Raji (cell line): Measurements from ENCODE around the gene SHPK.

Experiments
- POLR2A ChIP-seq: IDR thresholded peaks from 2 replicates; pipeline ENCODE4 v1.6.1; 2011; ENCODE audit warnings: low read depth, low read length, control low read depth; ENCODE audit not compliant: insufficient read depth

The SHPK gene

GRCh38 chr17:3585826-3586225, 50.2 kb downstream of the SHPK start:
- no peak for TF ChIP-seq POLR2A

DNA sequence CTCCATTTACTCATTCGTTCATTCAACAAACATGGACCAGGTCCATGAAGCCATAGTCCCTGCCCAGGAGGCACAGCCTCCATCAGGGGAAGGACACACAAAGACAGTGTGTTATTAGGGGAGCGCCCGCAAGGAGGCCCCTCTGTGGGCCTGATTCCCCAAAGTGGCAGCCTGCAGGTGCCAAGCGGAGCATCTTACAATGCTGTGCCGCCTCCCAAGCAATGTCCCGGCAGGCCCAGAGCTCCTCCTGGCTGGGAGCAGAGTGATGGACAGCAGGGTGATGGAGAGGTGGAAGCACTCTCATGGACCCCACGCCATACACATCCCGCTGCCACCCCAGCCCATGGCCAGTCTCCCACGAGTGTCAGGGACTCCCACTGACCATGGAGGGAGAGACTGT, 52.6 kb downstream of the SHPK start:
- TF ChIP-seq POLR2A = no peak

- no peak for TF ChIP-seq POLR2A
These were observed 53.1 kb downstream of the SHPK start for GRCh38 chr17:3582915-3583314.

GRCh38 chr17:3576970-3577369, 59.1 kb downstream of the SHPK start:
- TF ChIP-seq POLR2A = no peak

DNA sequence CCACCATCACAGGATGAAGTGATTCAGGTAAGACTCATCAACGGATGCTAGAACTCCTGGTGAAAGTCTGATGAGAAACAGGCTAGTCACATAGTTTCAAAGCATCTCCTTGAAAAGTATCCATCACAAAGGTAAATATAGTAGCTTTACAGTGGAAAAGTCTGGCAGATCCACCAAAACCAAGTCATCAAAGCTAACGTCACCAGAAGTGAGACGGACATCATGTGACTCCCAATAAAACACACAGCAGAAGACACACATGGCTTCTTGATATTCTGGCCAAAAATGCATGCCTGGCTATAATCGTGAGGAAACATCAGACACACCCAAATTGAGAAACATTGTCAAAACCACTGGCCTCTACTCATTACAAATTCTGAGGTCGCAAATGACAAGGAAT, 60.5 kb downstream of the SHPK start:
- no peak for TF ChIP-seq POLR2A

DNA sequence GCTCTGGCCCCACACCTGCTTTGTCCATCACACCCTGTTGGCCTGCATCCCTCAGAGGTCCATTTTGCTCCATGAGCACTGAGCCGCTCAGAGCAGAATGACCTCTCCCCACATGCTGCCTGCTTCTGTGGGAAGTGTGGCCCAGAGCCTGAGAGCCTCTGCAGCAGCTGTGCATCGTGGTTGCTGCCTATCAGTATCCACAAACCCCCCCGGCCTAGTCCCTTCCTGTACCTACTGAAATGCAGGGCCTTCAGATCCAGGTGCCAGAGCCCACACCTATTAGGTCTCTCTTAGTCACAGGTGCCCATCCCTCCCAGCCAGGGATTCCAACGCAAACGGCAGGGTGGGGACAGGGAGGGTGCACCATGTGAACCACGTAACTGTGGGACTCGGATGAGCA, 61.8 kb downstream of the SHPK start:
- TF ChIP-seq POLR2A = no peak

GRCh38 chr17:3573246-3574100, 62.6 kb downstream of the SHPK start:
- TF ChIP-seq POLR2A = no peak

DNA sequence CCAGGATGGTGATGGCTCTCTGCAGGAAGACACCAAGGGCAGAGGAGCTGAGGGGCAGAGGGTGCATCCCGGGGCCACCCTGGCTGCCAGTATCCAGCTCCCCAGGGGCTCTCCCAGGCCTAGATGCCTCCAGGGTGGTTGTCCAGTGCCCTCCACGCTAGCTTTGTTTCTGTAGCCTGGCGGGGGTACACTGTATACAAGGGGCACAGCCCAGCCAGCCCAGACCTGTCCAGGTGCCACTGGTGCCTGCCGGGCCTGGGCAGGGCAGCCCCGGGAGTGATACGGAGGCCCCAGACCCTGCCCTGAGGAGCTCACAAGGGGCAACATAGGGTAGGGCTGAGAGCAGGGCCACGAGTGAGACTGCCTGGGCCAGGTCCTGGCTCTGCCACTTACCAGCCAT, 63.8 kb downstream of the SHPK start:
- no peak for TF ChIP-seq POLR2A

DNA sequence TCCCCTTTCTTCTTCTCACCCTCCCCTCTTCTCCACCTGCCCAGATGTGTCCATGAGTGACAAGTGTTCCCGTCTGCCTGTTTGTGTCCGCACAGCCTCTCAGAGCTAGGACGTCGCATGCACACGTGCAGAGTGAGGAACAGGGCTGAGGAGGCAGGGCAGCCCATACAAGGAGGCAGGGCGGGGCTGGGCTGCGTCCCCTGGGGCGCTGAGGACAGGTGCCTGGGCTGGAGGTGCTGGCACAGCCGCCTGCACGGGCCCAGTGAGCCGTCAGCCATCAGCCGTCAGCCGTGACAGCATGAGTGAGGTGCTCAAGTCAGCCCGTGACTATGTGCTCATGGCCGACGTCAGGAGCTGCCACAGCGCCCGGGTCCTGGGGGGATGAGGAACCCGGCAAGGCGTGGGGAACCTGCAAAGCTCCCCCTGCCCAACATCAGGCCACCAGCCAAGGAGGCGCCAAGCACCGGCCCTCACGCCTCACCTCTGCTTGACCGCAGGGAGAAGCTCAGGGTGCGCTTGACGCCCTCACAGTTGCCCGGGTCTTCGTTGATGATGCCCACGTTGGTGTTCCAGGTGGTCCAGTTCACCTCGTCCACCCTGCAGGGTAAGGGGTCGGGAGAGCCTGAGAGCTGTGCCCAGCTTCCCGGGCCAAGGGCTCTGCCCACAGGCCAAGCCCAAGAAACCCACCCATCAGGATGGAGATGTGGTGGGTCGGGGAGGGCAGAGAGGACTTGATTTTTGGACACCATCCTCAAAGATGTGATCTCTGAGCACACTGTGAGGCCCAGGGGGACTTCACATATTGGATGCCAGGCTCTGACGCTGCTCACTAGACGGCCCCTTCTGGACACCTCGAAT, 64.8 kb downstream of the SHPK start:
- no peak for TF ChIP-seq POLR2A

DNA sequence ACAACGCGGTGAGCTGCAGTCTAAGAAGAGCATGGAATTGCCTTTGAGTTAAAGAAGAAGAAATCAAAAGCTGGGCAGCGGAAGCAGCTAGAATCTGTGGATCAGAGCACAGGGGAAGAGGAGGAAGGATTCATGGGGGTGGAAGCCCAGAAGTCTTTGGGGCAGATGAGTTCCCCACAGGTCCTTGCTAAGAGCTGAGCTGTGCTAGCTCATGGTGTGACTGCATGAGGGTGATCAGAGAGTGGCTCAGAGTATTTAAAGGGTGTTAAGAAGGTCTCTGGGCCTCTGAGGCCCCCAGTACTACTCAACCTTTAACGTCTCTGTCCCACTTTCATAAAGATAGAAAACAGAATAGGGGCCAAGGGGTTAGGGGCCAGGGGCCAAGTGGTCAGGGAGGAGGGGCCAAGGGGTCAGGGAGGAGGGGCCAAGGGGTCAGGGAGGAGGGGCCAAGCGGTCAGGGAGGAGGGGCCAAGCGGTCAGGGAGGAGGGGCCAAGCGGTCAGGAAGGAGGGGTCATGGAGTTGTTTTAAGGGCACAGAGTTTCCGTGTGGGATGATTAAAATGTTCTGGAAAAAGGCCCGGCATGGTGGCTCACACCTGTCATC, 66.4 kb downstream of the SHPK start:
- no peak for TF ChIP-seq POLR2A

DNA sequence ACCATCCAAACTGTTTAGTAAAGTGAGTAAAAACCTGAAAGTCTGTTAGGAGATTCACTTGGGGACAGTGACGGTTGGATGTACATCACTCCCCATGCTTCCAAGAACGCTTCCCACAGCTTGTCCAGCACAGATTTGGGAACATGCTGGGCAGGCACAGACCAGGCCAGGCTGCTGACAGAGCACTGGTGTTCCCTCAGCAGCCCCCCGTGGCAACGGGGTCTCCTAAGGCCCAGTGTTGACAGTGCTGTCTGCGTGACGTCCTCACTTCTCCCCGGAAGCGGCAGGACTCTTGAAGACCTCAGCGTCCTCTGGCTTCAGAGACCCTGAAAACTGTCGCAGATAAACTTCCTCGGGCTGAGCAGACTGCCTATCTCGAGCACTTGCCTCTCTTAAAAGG, 69.5 kb downstream of the SHPK start:
- TF ChIP-seq POLR2A = no peak

DNA sequence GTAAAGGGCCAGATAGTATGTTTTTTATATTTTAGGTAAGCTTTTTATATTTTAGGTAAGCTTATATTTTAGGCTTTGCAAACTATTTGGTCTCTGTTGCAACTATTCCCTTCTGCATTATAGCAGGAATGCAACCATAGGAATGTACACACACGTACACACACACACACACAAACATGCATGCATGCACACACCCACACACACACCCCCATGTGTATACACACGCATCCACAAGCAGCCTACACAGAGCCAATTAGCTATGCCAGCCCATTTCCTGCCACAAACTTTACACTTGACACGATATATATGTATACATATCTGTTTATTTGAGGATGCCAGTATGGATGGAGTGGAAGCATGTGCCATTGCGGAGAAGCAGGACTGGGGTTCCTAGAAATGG, 70.9 kb downstream of the SHPK start:
- TF ChIP-seq POLR2A = no peak

GRCh38 chr17:3559270-3559645, 76.8 kb downstream of the SHPK start:
- no peak for TF ChIP-seq POLR2A

DNA sequence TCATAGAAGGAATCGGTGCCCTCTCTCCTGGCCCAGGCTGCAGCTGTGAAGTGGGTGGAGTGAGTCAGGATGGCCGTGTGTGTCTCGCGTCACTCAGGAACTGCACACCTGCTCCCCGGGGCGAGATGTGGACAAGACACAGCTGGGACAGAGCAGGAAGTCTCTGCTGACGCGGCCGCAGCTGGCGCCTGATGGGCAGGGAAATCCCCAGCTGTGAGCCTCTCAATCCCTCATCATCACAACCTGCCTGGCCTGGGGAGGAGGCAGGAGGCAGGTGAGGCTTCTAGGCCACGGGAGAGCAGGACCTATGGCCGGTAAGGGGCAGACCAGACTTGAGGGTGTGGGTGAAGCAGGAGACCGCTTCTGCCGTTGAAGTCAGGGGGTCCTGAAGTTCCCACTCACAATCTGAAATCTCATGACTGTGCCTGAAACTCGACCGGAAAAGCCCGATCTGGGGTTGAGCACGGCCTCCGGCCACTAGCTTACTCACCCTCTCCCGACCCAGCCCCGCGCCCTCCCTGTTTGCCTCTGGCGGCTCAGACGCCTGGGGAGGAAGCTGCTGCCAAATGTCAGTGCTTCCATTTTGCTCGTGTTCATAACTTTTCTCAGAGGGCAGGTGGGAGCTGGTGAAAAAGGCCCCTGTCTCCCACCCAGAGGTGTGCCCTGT, 77.3 kb downstream of the SHPK start:
- no peak for TF ChIP-seq POLR2A
